CD4-positive, alpha-beta T cell (primary cell): ENCODE measurements around the gene ARHGEF17. TPM values are rescaled to one million over a fixed set of nuclear protein-coding genes. Genes with fewer than 3 reads are reported as not detected.
A peak's percentile ranks its signal among the peaks of the same experiment; 100 is the strongest.

Source experiments
- ATAC-seq: fragments of 200-7000 bp; cut with Tn5 transposase; one replicate; pipeline ENCODE4 v1.10.0; 2022; ENCODE audit warnings: mild to moderate bottlenecking; ENCODE audit not compliant: poor library complexity
- CTCF ChIA-PET: fragments of 350-600 bp; sonication (Branson Sonifier 250); formaldehyde crosslinking; loops from one replicate; lab custom pipeline; 2021; ENCODE audit warnings: antibody characterized with exemption, inconsistent platforms; lab: Charles Lee
- POLR2A ChIA-PET: fragments of 350-600 bp; sonication (Branson Sonifier 250); formaldehyde crosslinking; loops from one replicate; lab custom pipeline; 2021; ENCODE audit warnings: antibody characterized with exemption, inconsistent platforms; lab: Charles Lee
- DNase-seq, 14 experiments: peaks; one replicate each; pipeline ENCODE4 v3.0.0-alpha.2; 2013 to 2020; ENCODE audit warnings: mixed read lengths in 2 of 14
- H3K27ac ChIP-seq, 2 donors: one replicate each; pipeline versions ENCODE4 v1.5.1 to v1.7.0; 2013; ENCODE audit warnings: low read length in 2 of 2, low read depth in 1 of 2, mild to moderate bottlenecking in 1 of 2
- H3K27me3 ChIP-seq, 2 experiments: 1 replicate in 1 of 2; 2 replicates in 1 of 2; pipeline versions ENCODE4 v1.6.1 to v1.7.0; 2013; ENCODE audit warnings: low read length in 2 of 2, control low read depth in 1 of 2, mild to moderate bottlenecking in 1 of 2, moderate library complexity in 1 of 2; ENCODE audit not compliant: insufficient read depth in 2 of 2, control insufficient read depth in 1 of 2
- H3K36me3 ChIP-seq: one replicate; pipeline ENCODE4 v1.6.1; 2013; ENCODE audit warnings: low read length, control low read depth; ENCODE audit not compliant: insufficient read depth
- H3K4me1 ChIP-seq: one replicate; pipeline ENCODE4 v1.6.1; 2013; ENCODE audit warnings: low read length, control low read depth; ENCODE audit not compliant: insufficient read depth
- H3K4me3 ChIP-seq: one replicate; pipeline ENCODE4 v1.5.1; 2013; ENCODE audit warnings: mild to moderate bottlenecking, low read length, moderate library complexity
- H3K9me3 ChIP-seq, 2 experiments: 1 replicate in 1 of 2; 2 replicates in 1 of 2; pipeline versions ENCODE4 v1.6.1 to v1.7.0; 2013; ENCODE audit warnings: low read length in 2 of 2, mild to moderate bottlenecking in 2 of 2, control low read depth in 1 of 2, moderate library complexity in 1 of 2; ENCODE audit not compliant: control insufficient read depth in 1 of 2, insufficient read depth in 1 of 2
- H3K27ac Mint-ChIP-seq: one replicate; pipeline ENCODE4 v1.8.0; 2020; ENCODE audit warnings: mixed read lengths
- H3K27me3 Mint-ChIP-seq: one replicate; pipeline ENCODE4 v1.8.0; 2021; ENCODE audit warnings: mixed read lengths
- H3K36me3 Mint-ChIP-seq: one replicate; pipeline ENCODE4 v1.8.0; 2021; ENCODE audit warnings: low read depth, mixed read lengths
- H3K4me1 Mint-ChIP-seq: one replicate; pipeline ENCODE4 v1.8.0; 2021; ENCODE audit warnings: low read depth, mixed read lengths
- H3K4me3 Mint-ChIP-seq: one replicate; pipeline ENCODE4 v1.8.0; 2020; ENCODE audit warnings: mild to moderate bottlenecking, mixed read lengths
- H3K9me3 Mint-ChIP-seq: one replicate; pipeline ENCODE4 v1.8.0; 2020; ENCODE audit warnings: mixed read lengths
- intact Hi-C, 2 experiments: fragments of 100-400 bp; cut with DNase I in 1 of 2; cut with micrococcal nuclease in 1 of 2; formaldehyde crosslinking; loops; one replicate each; pipeline versions ENCODE4 v1.15.1 to v1.9.0; 2023 to 2025; cut with DNase I, micrococcal nuclease
- total RNA-seq, 174 experiments: library from RNA in 2 of 174; stranded (reverse) in 2 of 174; gene quantifications; one replicate each; pipeline ENCODE4 v1.2.3 and lab custom pipeline; 2021 to 2026
- TF ChIP-seq, protein P1 (sequence below): fragments of 200-600 bp; IDR thresholded peaks from one replicate; pipeline ENCODE4 v1.8.0; 2022; ENCODE audit warnings: antibody characterized with exemption, mild to moderate bottlenecking

Gene ARHGEF17
- total RNA-seq, 2 experiments from 2014 or later = not detected

DNA sequence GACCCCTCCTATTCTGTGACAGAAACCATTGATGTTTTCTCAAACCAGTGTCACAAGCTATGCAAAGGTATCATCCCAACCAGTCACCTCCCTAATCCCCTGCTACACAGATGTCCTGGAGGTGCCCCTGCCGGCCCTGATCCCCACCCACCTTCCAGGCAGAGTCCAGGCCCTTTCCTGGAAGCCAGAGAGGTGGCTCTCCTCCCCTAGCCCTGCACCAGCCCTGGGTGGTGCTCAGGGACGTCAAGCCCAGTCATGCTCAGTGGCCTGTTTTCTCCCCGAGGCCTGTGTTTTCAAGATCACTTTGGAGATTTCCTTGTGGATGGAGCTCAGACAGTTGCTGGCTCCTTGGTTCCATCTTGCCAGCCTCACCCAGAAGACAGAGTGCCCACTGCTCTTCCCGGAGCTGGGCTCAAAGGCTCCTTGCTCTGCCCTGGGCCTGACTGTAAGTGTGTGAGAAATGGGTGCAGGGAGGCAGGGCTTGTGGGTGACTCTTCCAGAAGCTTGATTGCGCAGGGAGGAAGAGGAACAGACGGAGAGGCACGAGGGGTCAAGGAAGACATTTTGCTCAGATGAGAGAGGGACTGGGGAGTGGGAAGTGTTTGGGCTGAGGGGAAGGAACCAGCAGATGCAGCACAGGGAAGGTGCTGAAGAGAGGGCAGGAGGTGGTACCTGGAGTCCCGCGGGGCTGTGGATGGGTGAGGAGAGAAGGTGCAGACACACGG is 24.6 kb upstream of the ARHGEF17 start:
- H3K9me3 Mint-ChIP-seq = no peaks in the 10 kb centered on the region
- TF ChIP-seq, protein P1, sequence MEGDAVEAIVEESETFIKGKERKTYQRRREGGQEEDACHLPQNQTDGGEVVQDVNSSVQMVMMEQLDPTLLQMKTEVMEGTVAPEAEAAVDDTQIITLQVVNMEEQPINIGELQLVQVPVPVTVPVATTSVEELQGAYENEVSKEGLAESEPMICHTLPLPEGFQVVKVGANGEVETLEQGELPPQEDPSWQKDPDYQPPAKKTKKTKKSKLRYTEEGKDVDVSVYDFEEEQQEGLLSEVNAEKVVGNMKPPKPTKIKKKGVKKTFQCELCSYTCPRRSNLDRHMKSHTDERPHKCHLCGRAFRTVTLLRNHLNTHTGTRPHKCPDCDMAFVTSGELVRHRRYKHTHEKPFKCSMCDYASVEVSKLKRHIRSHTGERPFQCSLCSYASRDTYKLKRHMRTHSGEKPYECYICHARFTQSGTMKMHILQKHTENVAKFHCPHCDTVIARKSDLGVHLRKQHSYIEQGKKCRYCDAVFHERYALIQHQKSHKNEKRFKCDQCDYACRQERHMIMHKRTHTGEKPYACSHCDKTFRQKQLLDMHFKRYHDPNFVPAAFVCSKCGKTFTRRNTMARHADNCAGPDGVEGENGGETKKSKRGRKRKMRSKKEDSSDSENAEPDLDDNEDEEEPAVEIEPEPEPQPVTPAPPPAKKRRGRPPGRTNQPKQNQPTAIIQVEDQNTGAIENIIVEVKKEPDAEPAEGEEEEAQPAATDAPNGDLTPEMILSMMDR = no peak
- no peaks in the 10 kb centered on the region for H3K36me3 Mint-ChIP-seq
- H3K27me3 ChIP-seq = no peaks in the 10 kb centered on the region
- H3K4me1 Mint-ChIP-seq = no peaks in the 10 kb centered on the region
- H3K36me3 ChIP-seq = no peaks in the 10 kb centered on the region
- intact Hi-C loops = no loop called here
- H3K27me3 Mint-ChIP-seq = peaks cover 5% of the 10 kb centered on the region
- no peak overlapping the region for H3K27ac ChIP-seq
- no peak overlapping the region for H3K4me3 ChIP-seq
- CTCF ChIA-PET = no interaction called here
- peak in 2 of 14 experiments; percentile 35 to 42 for DNase-seq
- peaks cover 12% of the 10 kb centered on the region for H3K4me1 ChIP-seq
- no peak overlapping the region for H3K4me3 Mint-ChIP-seq
- H3K27ac Mint-ChIP-seq = no peak overlapping the region
- H3K9me3 ChIP-seq = no peaks in the 10 kb centered on the region
- no peak for ATAC-seq
- POLR2A ChIA-PET = no interaction called here

DNA sequence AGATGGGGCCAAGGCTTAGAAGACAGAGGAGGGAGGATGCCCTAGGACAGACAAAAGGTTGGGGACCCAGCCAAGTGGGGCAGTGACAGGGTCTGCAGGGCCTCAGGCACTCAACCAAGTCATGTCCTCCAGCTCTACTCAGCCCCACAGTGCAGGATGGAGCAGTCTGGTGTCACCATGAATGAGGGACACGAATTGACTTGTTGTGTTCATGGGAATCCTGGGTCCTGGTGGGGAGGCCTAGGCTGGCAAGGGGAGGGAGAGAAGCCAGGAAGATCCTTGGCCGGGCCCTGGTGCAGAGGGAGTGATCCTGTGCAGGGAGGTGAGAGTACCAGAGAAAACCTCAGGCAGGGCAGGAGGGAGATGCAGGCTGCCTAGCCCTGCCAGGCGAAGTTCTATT is 24.0 kb upstream of the ARHGEF17 start:
- H3K27me3 Mint-ChIP-seq = peaks cover 5% of the 10 kb centered on the region
- TF ChIP-seq, protein P1 = no peak
- CTCF ChIA-PET = no interaction called here
- Histone ChIP-seq H3K27me3 (no peaks in the 10 kb centered on the region), H3K4me3 (no peak overlapping the region), H3K9me3 (no peaks in the 10 kb centered on the region), H3K36me3 (no peaks in the 10 kb centered on the region), H3K27ac (no peak overlapping the region), H3K4me1 (peaks cover 18% of the 10 kb centered on the region)
- no peak overlapping the region for H3K27ac Mint-ChIP-seq
- POLR2A ChIA-PET = no interaction called here
- ATAC-seq (no peak), DNase-seq (no peak)
- no peak overlapping the region for H3K4me3 Mint-ChIP-seq
- peaks cover 4% of the 10 kb centered on the region for H3K4me1 Mint-ChIP-seq
- H3K9me3 Mint-ChIP-seq = no peaks in the 10 kb centered on the region
- no peaks in the 10 kb centered on the region for H3K36me3 Mint-ChIP-seq
- intact Hi-C loops = no loop called here

DNA sequence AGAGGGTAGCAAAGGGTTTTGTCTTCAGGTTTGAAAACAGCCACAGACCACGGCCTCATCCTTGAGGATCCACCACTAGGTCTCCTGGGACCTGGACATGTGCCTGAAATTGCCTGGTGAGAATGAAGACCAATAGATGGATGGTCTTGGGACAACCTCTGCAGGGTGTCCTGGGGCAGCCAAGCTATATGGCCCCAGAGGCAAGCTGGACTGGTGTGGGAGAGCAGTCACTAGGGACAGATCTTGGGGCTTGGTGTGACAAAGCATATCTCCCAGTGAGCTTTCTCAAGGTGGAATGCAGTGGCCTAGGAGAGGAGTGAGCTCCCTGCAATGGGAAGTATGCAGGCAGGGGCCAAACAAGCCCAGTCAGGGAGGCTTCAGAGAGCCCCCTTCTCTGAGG is 22.4 kb upstream of the ARHGEF17 start:
- Mint-ChIP-seq H3K27ac (no peak overlapping the region), H3K9me3 (no peaks in the 10 kb centered on the region), H3K36me3 (no peaks in the 10 kb centered on the region), H3K27me3 (peaks cover 5% of the 10 kb centered on the region), H3K4me1 (peaks cover 5% of the 10 kb centered on the region), H3K4me3 (no peak overlapping the region)
- DNase-seq = no peak
- ATAC-seq = no peak
- H3K36me3 ChIP-seq = no peaks in the 10 kb centered on the region
- no peak overlapping the region for H3K4me3 ChIP-seq
- POLR2A ChIA-PET = no interaction called here
- TF ChIP-seq, protein P1 = no peak
- H3K27me3 ChIP-seq = no peaks in the 10 kb centered on the region
- intact Hi-C loops = no loop called here
- no peaks in the 10 kb centered on the region for H3K9me3 ChIP-seq
- H3K27ac ChIP-seq = no peak overlapping the region
- CTCF ChIA-PET = no interaction called here
- H3K4me1 ChIP-seq = peaks cover 24% of the 10 kb centered on the region
